ENCODE results near the gene ARMC5. TPM values are rescaled to one million over a fixed set of nuclear protein-coding genes. Genes with fewer than 3 reads are reported as not detected.

The ARMC5 gene
- polyA plus RNA-seq, 2 of the 4 experiments (the other 2 are of a cell fraction) = 3.2 to 6.1 TPM

DNA sequence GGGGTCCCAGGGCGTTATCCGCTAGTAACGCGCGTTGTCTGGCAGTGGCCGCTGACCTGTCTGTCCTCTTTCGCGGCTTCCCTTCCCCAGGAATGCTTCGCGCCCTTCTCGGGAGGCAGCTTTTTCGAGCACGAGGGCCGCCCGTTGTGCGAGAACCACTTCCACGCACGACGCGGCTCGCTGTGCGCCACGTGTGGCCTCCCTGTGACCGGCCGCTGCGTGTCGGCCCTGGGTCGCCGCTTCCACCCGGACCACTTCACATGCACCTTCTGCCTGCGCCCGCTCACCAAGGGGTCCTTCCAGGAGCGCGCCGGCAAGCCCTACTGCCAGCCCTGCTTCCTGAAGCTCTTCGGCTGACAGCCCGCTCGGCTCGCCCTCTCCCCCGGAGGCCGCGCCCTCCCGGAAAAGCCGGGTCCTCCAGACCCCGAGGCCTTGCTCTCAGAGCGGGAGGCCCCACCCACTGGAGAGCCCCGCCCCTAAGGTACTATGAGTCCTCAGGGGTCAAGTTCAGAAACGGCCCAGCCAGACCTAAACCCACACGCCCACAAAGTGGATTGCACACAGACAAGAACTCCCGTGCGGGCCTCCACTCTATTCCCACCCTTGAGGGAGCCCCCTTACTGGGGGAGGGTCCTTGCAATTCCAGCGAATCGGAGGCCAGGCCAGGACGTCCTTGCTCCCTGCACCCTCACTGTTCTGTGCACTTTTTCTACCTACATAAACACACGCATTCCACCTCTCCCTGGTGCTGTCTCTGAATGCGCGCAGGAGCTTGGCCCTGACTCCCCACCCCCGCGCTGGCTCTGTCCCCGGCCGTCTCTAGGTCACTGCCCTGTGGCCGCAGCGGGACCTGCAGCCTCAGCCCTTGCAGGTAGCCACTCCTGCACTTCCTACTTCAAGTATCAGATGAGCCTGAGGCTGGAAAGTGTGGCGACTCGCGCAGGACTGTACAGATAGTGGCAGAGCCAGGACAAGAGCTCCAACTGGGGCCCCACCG, 18.2 kb downstream of the ARMC5 start:
- peak in 1 of 2 experiments; percentile 21 for DNase-seq (ENCODE audit: low read depth in 1 of 2, low spot score in 1 of 2)
- Histone ChIP-seq H3K4me1 (no peaks in the 10 kb centered on the region), H3K9me3 (no peaks in the 10 kb centered on the region), H3K4me3 (no peak overlapping the region), H3K4me2 (no peak overlapping the region), H3K27ac (no peak overlapping the region)
- TF ChIP-seq EP300 (IDR thresholded peaks at IDR 0.05) (no peak), CHD2 (IDR thresholded peaks at IDR 0.05; ENCODE audit: low read length, partially characterized antibody) (no peak), RFX5 (IDR thresholded peaks at IDR 0.05) (no peak), ZC3H11A (IDR thresholded peaks at IDR 0.05) (no peak), FOSB (CRISPR knock-in tag; IDR thresholded peaks at IDR 0.05) (no peak), RARB (CRISPR knock-in tag; IDR thresholded peaks at IDR 0.05) (no peak), ZFP36 (IDR thresholded peaks at IDR 0.05; ENCODE audit: borderline replicate concordance, partially characterized antibody) (no peak), PHF8 (IDR thresholded peaks at IDR 0.05; ENCODE audit: borderline replicate concordance, low read depth) (no peak), RNF2 (IDR thresholded peaks at IDR 0.05; ENCODE audit: borderline replicate concordance, low read depth) (no peak), HOXA7 (CRISPR knock-in tag; IDR thresholded peaks at IDR 0.05) (no peak), ZSCAN20 (CRISPR knock-in tag; IDR thresholded peaks at IDR 0.05) (no peak), HEYL (CRISPR knock-in tag; IDR thresholded peaks at IDR 0.05) (no peak), BHLHE40 (IDR thresholded peaks at IDR 0.05; ENCODE audit: low read depth, low read length) (no peak), MAFK (IDR thresholded peaks at IDR 0.05; ENCODE audit: partially characterized antibody) (no peak)
- TF ChIP-seq, protein P1, sequence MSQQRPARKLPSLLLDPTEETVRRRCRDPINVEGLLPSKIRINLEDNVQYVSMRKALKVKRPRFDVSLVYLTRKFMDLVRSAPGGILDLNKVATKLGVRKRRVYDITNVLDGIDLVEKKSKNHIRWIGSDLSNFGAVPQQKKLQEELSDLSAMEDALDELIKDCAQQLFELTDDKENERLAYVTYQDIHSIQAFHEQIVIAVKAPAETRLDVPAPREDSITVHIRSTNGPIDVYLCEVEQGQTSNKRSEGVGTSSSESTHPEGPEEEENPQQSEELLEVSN (IDR thresholded peaks at IDR 0.05; ENCODE audit: borderline replicate concordance, low read depth) = no peak
- ChIA-PET CTCF (interaction anchor here (1.0 to 1.3 kb wide), 3 partner anchors 8 to 17 kb away, joined by 4 to 6 read pairs (median 5); no protein-coding TSS in a partner anchor), POLR2A (interaction anchor here (2.3 kb wide), 1 partner anchor 18 kb away, joined by 11 read pairs; the partner anchor contains the start of gene ARMC5)
- no peak for FAIRE-seq
- 94% methylated on average over 63 of the region's 67 CpGs for WGBS (ENCODE audit: missing lambda C conversion rate)
- no peak for ATAC-seq

DNA sequence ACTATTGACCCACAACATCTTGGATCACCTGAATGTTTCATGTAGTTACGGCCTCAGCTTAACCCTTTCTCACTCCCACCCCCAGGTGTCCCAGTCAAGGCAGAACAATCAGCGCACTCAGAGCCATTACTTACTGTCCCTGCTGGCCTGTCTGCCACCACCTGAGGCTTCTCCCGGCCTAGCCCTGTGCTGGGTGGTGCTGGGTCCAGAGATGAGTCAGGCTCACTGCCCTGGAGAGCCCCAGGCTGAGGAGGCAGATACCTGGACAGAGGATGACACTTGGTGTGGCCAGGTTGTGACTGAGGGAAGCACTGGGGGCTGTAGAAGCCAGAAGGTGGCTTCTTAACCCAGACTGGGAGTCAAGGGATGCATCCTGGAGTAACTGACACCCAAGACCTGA, 19.7 kb downstream of the ARMC5 start:
- Histone ChIP-seq H3K4me2 (no peak overlapping the region), H3K27ac (no peak overlapping the region), H3K4me1 (peaks cover under 1% of the 10 kb centered on the region; the same call in 1 of the 3 replicates), H3K4me3 (no peak overlapping the region), H3K9me3 (no peaks in the 10 kb centered on the region)
- FAIRE-seq (no peak), ATAC-seq (no peak; a peak in 1 of 6 replicates), DNase-seq (ENCODE audit: low read depth in 1 of 2, low spot score in 1 of 2) (no peak)
- WGBS (ENCODE audit: missing lambda C conversion rate) = 77% methylated on average over 3 of the region's 3 CpGs
- no peak for TF ChIP-seq BHLHE40 (IDR thresholded peaks at IDR 0.05; ENCODE audit: low read depth, low read length)
- ChIA-PET POLR2A (interaction anchor here (0.7 to 2.3 kb wide), 2 partner anchors 19 to 23 kb away, joined by 5 to 11 read pairs; partner anchors contain the start of gene ARMC5), CTCF (interaction anchor here (1.1 to 1.3 kb wide), 2 partner anchors 11 to 18 kb away, joined by 4 to 5 read pairs; no protein-coding TSS in a partner anchor)

DNA sequence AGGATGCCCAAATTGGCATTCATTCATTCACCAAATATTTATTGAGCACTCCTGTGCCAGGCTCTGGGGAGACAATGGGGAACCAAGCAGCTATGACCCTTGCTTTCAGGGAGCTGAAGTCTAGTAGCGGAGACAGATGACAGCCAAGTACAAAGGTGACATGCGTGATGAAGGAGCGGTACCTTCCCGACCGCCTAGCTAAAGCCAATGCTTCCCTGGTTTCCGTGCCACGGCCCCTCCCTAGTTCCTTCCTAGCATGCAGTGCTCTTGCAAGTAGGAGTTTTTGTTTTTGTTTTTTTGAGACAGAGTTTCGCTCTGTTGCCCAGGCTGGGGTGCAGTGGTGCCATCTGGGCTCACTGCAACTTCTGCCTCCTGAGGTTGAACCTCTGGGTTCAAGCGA, 20.4 kb downstream of the ARMC5 start:
- WGBS (ENCODE audit: missing lambda C conversion rate) = 92% methylated on average over 9 of the region's 9 CpGs
- H3K4me3 ChIP-seq = no peak overlapping the region
- ChIA-PET CTCF (interaction anchor here (1.1 to 1.7 kb wide), 2 partner anchors 10 to 19 kb away, joined by 4 to 5 read pairs; no protein-coding TSS in a partner anchor), POLR2A (interaction anchor here (1.3 to 2.3 kb wide), 2 partner anchors 10 to 20 kb away, joined by 4 to 11 read pairs; partner anchors contain the start of gene ARMC5)
- FAIRE-seq (no peak), DNase-seq (ENCODE audit: low read depth in 1 of 2, low spot score in 1 of 2) (no peak), ATAC-seq (no peak)
- no peak overlapping the region for H3K4me2 ChIP-seq
- no peak overlapping the region for H3K27ac ChIP-seq
- TF ChIP-seq ESRRA (IDR thresholded peaks at IDR 0.05; ENCODE audit: borderline replicate concordance, low read length) (no peak), MAFK (IDR thresholded peaks at IDR 0.05; ENCODE audit: partially characterized antibody) (no peak), CHD4 (IDR thresholded peaks at IDR 0.05; ENCODE audit: borderline replicate concordance) (no peak), JUNB (IDR thresholded peaks at IDR 0.05) (no peak), CBX2 (IDR thresholded peaks at IDR 0.05; ENCODE audit: borderline replicate concordance, low read depth) (no peak), PHF8 (IDR thresholded peaks at IDR 0.05; ENCODE audit: borderline replicate concordance, low read depth) (no peak), HOXB5 (CRISPR knock-in tag; IDR thresholded peaks at IDR 0.05) (no peak), EP300 (IDR thresholded peaks at IDR 0.05) (no peak), MAZ (IDR thresholded peaks at IDR 0.05; ENCODE audit: borderline replicate concordance, low read depth, low read length) (no peak), TP53 (CRISPR knock-in tag; IDR thresholded peaks at IDR 0.05) (no peak), CHD2 (IDR thresholded peaks at IDR 0.05; ENCODE audit: low read length, partially characterized antibody) (no peak), SREBF2 (IDR thresholded peaks at IDR 0.05) (no peak), FOSB (CRISPR knock-in tag; IDR thresholded peaks at IDR 0.05) (no peak), RARB (CRISPR knock-in tag; IDR thresholded peaks at IDR 0.05) (no peak), CBX8 (IDR thresholded peaks at IDR 0.05) (no peak)
- TF ChIP-seq, protein P1 (IDR thresholded peaks at IDR 0.05; ENCODE audit: borderline replicate concordance, low read depth) = no peak
- no peaks in the 10 kb centered on the region for H3K9me3 ChIP-seq
- peaks cover 8% of the 10 kb centered on the region; the same call in 2 of the 3 replicates for H3K4me1 ChIP-seq

All from A549 (cell line).